ENCODE measurements around the gene IFIT5. TPM values are rescaled to one million over a fixed set of nuclear protein-coding genes. Genes with fewer than 3 reads are reported as not detected.

The IFIT5 gene
- total and polyA plus RNA-seq, 2 experiments from 2014 or later, result 4.4 to 6.6 TPM

- Histone ChIP-seq H3K36me3 (no peaks in the 10 kb centered on the region), H3K4me1 (ENCODE audit: low read depth) (peaks cover 5% of the 10 kb centered on the region), H3K9me3 (ENCODE audit: low read depth) (no peaks in the 10 kb centered on the region), H3K4me3 (no peak overlapping the region), H3K27ac (no peak overlapping the region), H3K27me3 (no peaks in the 10 kb centered on the region)
- no peak for TF ChIP-seq CTCF (IDR thresholded peaks at IDR 0.05; ENCODE audit: low read depth, low read length)
- DNase-seq (ENCODE audit: low read depth in 1 of 2, low spot score in 1 of 2), result peak in 1 of 2 donors; percentile 52
These were observed 40.4 kb downstream of the IFIT5 start for GRCh38 chr10:89454561-89455347.

- no peaks in the 10 kb centered on the region for H3K27me3 ChIP-seq
- no peak overlapping the region for H3K27ac ChIP-seq
- DNase-seq (ENCODE audit: low read depth in 1 of 2, low spot score in 1 of 2), result peak in 1 of 2 donors; percentile 81
- no peaks in the 10 kb centered on the region for H3K9me3 ChIP-seq (ENCODE audit: low read depth)
- H3K36me3 ChIP-seq, result no peaks in the 10 kb centered on the region
- H3K4me1 ChIP-seq (ENCODE audit: low read depth), result peaks cover 13% of the 10 kb centered on the region
- H3K4me3 ChIP-seq, result no peak overlapping the region
- TF ChIP-seq CTCF (IDR thresholded peaks at IDR 0.05; ENCODE audit: low read depth, low read length), result no peak
These were observed 43.9 kb downstream of the IFIT5 start for GRCh38 chr10:89458291-89458690.

- no peaks in the 10 kb centered on the region for H3K27me3 ChIP-seq
- peaks cover 18% of the 10 kb centered on the region for H3K4me1 ChIP-seq (ENCODE audit: low read depth)
- peak in 1 of 2 donors; percentile 52 for DNase-seq (ENCODE audit: low read depth in 1 of 2, low spot score in 1 of 2)
- no peaks in the 10 kb centered on the region for H3K36me3 ChIP-seq
- no peaks in the 10 kb centered on the region for H3K9me3 ChIP-seq (ENCODE audit: low read depth)
- H3K27ac ChIP-seq, result no peak overlapping the region
- no peak for TF ChIP-seq CTCF (IDR thresholded peaks at IDR 0.05; ENCODE audit: low read depth, low read length)
- no peak overlapping the region for H3K4me3 ChIP-seq
These were observed 44.4 kb downstream of the IFIT5 start for GRCh38 chr10:89458784-89459183.

- TF ChIP-seq CTCF (IDR thresholded peaks at IDR 0.05; ENCODE audit: low read depth, low read length), result no peak
- no peaks in the 10 kb centered on the region for H3K36me3 ChIP-seq
- H3K27ac ChIP-seq, result peak overlapping the region; percentile 94
- no peaks in the 10 kb centered on the region for H3K9me3 ChIP-seq (ENCODE audit: low read depth)
- H3K4me3 ChIP-seq, result no peak overlapping the region
- peaks cover 48% of the 10 kb centered on the region for H3K4me1 ChIP-seq (ENCODE audit: low read depth)
- no peaks in the 10 kb centered on the region for H3K27me3 ChIP-seq
- peak in 1 of 2 donors; percentile 62 for DNase-seq (ENCODE audit: low read depth in 1 of 2, low spot score in 1 of 2)
These were observed 49.6 kb downstream of the IFIT5 start for GRCh38 chr10:89463846-89464537.

- Histone ChIP-seq H3K27ac (peak overlapping the region; percentile 94), H3K4me3 (no peak overlapping the region), H3K4me1 (ENCODE audit: low read depth) (peaks cover 48% of the 10 kb centered on the region), H3K36me3 (no peaks in the 10 kb centered on the region), H3K27me3 (no peaks in the 10 kb centered on the region), H3K9me3 (ENCODE audit: low read depth) (no peaks in the 10 kb centered on the region)
- no peak for DNase-seq (ENCODE audit: low read depth in 1 of 2, low spot score in 1 of 2)
- TF ChIP-seq CTCF (IDR thresholded peaks at IDR 0.05; ENCODE audit: low read depth, low read length), result no peak
These were observed 50.8 kb downstream of the IFIT5 start for GRCh38 chr10:89465196-89465595.
